K562 (cell line): ENCODE results near the gene PPP1R12B. TPM values are rescaled to one million over a fixed set of nuclear protein-coding genes. Genes with fewer than 3 reads are reported as not detected.

Experiments
- ATAC-seq: fragments of 200-7000 bp; cut with Tn5 transposase; 3 replicates; pipeline ENCODE4 v1.9.1; 2020; ENCODE audit warnings: moderate library complexity
- BruUV-seq: library from RNA; stranded (reverse); fragments of 400-500 nt; replicated peaks from 2 replicates; lab custom pipeline; 2021; lab: Mats Ljungman, UMichigan
- CTCF ChIA-PET: fragments of 300-600 bp; formaldehyde crosslinking; extraction: SDS; loops from one replicate; lab custom pipeline; 2021; ENCODE audit warnings: low intra/inter-chr PET ratio; lab: Yijun Ruan, JAX
- POLR2A ChIA-PET: fragments of 300-600, 350-650 bp; sonication (Branson Sonifier 250); formaldehyde crosslinking; extraction: SDS; loops from one replicate; lab custom pipeline; 2021; ENCODE audit warnings: antibody characterized with exemption, inconsistent platforms; lab: Yijun Ruan, JAX
- DNase-seq, 4 experiments: peaks; one replicate each; pipeline versions ENCODE4 v3.0.0 to v3.0.0-alpha.2; 2011 to 2018; ENCODE audit warnings: low spot score in 3 of 4, mixed read lengths in 3 of 4; ENCODE audit errors: extremely low read depth in 1 of 4
- FAIRE-seq: peaks from 2 replicates; lab custom pipeline; 2011; peaks lifted over from hg19 to GRCh38; lab: Jason Lieb, UNC
- H2AFZ ChIP-seq: 2 replicates; pipeline ENCODE4 v1.6.0; 2011; ENCODE audit warnings: low read depth, low read length, control low read depth, inconsistent platforms
- H3K27ac ChIP-seq: fragments of 200-600 bp; 3 replicates; pipeline ENCODE4 v1.8.0; 2011; ENCODE audit warnings: low read depth, mild to moderate bottlenecking, control low read depth, inconsistent platforms, low read length, moderate library complexity, mixed read lengths; ENCODE audit errors: extremely low read depth
- H3K27me3 ChIP-seq, 2 experiments: fragments of 300-600 bp in 1 of 2; 2 replicates in 1 of 2; 3 replicates in 1 of 2; pipeline versions ENCODE4 v1.6.0 to v1.8.0; 2011; ENCODE audit warnings: inconsistent platforms in 2 of 2, low read length in 2 of 2, mild to moderate bottlenecking in 1 of 2, mixed read lengths in 1 of 2, moderate library complexity in 1 of 2; ENCODE audit not compliant: control insufficient read depth in 2 of 2, insufficient read depth in 2 of 2
- H3K36me3 ChIP-seq: fragments of 300-600 bp; 3 replicates; pipeline ENCODE4 v1.8.0; 2011; ENCODE audit warnings: mild to moderate bottlenecking, low read length, inconsistent platforms; ENCODE audit not compliant: control insufficient read depth, insufficient read depth
- H3K4me1 ChIP-seq, 2 experiments: fragments of 200-600 bp in 1 of 2; replicated peaks in 1 of 2; 2 replicates in 1 of 2; 3 replicates in 1 of 2; pipeline versions ENCODE4 v1.5.1 to v1.8.0; 2011; ENCODE audit warnings: inconsistent platforms in 2 of 2, low read length in 2 of 2, mild to moderate bottlenecking in 1 of 2, mixed read lengths in 1 of 2, moderate library complexity in 1 of 2; ENCODE audit not compliant: control insufficient read depth in 2 of 2, insufficient read depth in 2 of 2
- H3K4me2 ChIP-seq: 2 replicates; pipeline ENCODE4 v1.6.1; 2011; ENCODE audit warnings: low read length, control low read depth, inconsistent platforms, mixed read lengths; ENCODE audit not compliant: insufficient read depth
- H3K4me3 ChIP-seq: fragments of 200-600 bp; sonication (generic), shearing (Covaris generic); 2 replicates; pipeline ENCODE4 v1.5.1; 2016; ENCODE audit warnings: control low read depth, inconsistent platforms
- H3K79me2 ChIP-seq: fragments of 200-600 bp; 3 replicates; pipeline ENCODE4 v1.8.0; 2011; ENCODE audit warnings: low read length, inconsistent platforms; ENCODE audit not compliant: control insufficient read depth, insufficient read depth
- H3K9ac ChIP-seq, 2 experiments: 2 replicates each; pipeline versions ENCODE4 v1.6.0 to v1.6.1; 2011; ENCODE audit warnings: low read depth in 2 of 2, low read length in 2 of 2, control low read depth in 1 of 2, inconsistent platforms in 1 of 2, mild to moderate bottlenecking in 1 of 2, mixed read lengths in 1 of 2; ENCODE audit not compliant: insufficient read depth in 1 of 2
- H3K9me1 ChIP-seq: one replicate; pipeline ENCODE4 v1.6.0; 2011; ENCODE audit warnings: inconsistent platforms, mild to moderate bottlenecking, low read length, moderate library complexity; ENCODE audit not compliant: control insufficient read depth, insufficient read depth
- H3K9me3 ChIP-seq: replicated peaks from 2 replicates; pipeline ENCODE4 v1.5.1; 2011; ENCODE audit warnings: low read depth, low read length, inconsistent platforms; ENCODE audit not compliant: control insufficient read depth, insufficient read depth
- H4K20me1 ChIP-seq: replicated peaks from 2 replicates; pipeline ENCODE4 v1.6.1; 2011; ENCODE audit warnings: low read length, inconsistent platforms, mixed read lengths; ENCODE audit not compliant: control insufficient read depth, insufficient read depth
- BMI1 ChIP-seq: fragments of 150-350 bp; IDR thresholded peaks from 2 replicates; pipeline ENCODE4 v1.6.1; 2014; ENCODE audit warnings: low read length
- HNRNPUL1 ChIP-seq: fragments of 200-400 bp; formaldehyde crosslinking; IDR thresholded peaks from 2 replicates; pipeline ENCODE4 v1.6.1; 2017; ENCODE audit warnings: low read length
- LARP7 ChIP-seq: fragments of 450-650 bp; IDR thresholded peaks from 2 replicates; pipeline ENCODE4 v1.6.1; 2016
- MYC ChIP-seq, 2 experiments: fragments of 250-450 bp in 1 of 2; sonication (Bioruptor Pico) in 1 of 2; IDR thresholded peaks; 2 replicates each; pipeline versions ENCODE4 v1.5.1 to v1.6.1; 2012 to 2021; ENCODE audit warnings: low read depth in 2 of 2, borderline replicate concordance in 1 of 2, improper control_type of control experiment in 1 of 2, low read length in 1 of 2, mild to moderate bottlenecking in 1 of 2, moderate library complexity in 1 of 2
- RAD21 ChIP-seq, 2 experiments: fragments of 250-450 bp in 1 of 2; fragments of 450-650 bp in 1 of 2; sonication (Bioruptor Pico) in 1 of 2; formaldehyde crosslinking in 1 of 2; IDR thresholded peaks in 1 of 2; conservative IDR thresholded peaks in 1 of 2; 2 replicates each; pipeline versions ENCODE4 v1.4.0 to v1.8.0; 2020 to 2022; ENCODE audit warnings: mild to moderate bottlenecking in 2 of 2, moderate library complexity in 1 of 2
- SMARCA5 ChIP-seq: fragments of 450-650 bp; IDR thresholded peaks from 2 replicates; pipeline ENCODE4 v1.6.1; 2016
- XRCC3 ChIP-seq: fragments of 450-650 bp; IDR thresholded peaks from 2 replicates; pipeline ENCODE4 v1.6.1; 2017; ENCODE audit warnings: mild to moderate bottlenecking, moderate library complexity
- XRCC5 ChIP-seq: fragments of 200-400 bp; formaldehyde crosslinking; IDR thresholded peaks from 2 replicates; pipeline ENCODE4 v1.6.1; 2017; ENCODE audit warnings: low read depth, mild to moderate bottlenecking, low read length
- ZNF253 ChIP-seq: fragments of 250-450 bp; sonication (Bioruptor Pico); conservative IDR thresholded peaks from 2 replicates; pipeline ENCODE4 v1.6.1; 2021; ENCODE audit warnings: mild to moderate bottlenecking
- WGBS: fragments of 100-300 bp; shearing (Covaris generic); methylation state at CpG from one replicate; pipeline ENCODE4 v1.1.6; 2016; ENCODE audit warnings: low coverage, mixed read lengths; ENCODE audit not compliant: insufficient coverage; ENCODE audit errors: missing lambda C conversion rate; 5-methylcytosine and 5-hydroxymethylcytosine counted together
- in situ Hi-C: fragments of 300-500 bp; cut with MboI; formaldehyde crosslinking; loops from 4 replicates; pipeline ENCODE4 v1.15.0; 2018; ENCODE audit warnings: inconsistent platforms, mixed read lengths
- intact Hi-C: fragments of 100-400 bp; cut with micrococcal nuclease; formaldehyde crosslinking; loops from 2 replicates; pipeline ENCODE4 v1.14.2; 2022
- polyA plus RNA-seq, 8 experiments: library from polyadenylated mRNA; depleted of rRNA in 4 of 8; stranded (reverse) in 5 of 8; unstranded in 3 of 8; fragments of >200 nt; fragmentation: Nextera tagmentation in 2 of 8; fragmentation: Illumina TruSeq in 1 of 8; extraction: Ambion mirVana in 2 of 8; extraction: Trizol in 1 of 8; gene quantifications; 2 replicates each; pipeline versions ENCODE4 v1.2.1 to v1.2.3, GENCODE V29; 2011 to 2014; ENCODE audit warnings: inconsistent platforms in 1 of 8, missing spikeins in 1 of 8
- total RNA-seq, 7 experiments: library from RNA; depleted of rRNA in 6 of 7; stranded (reverse); fragments of >200 nt in 6 of 7; fragmentation: Illumina TruSeq in 2 of 7; extraction: Trizol in 2 of 7; gene quantifications; 2 replicates each; pipeline versions ENCODE4 v1.2.1 to v1.2.3, GENCODE V29; 2011 to 2021; ENCODE audit warnings: low replicate concordance in 1 of 7
- TF ChIP-seq, protein P1 (sequence below): fragments of 250-450 bp; sonication (Bioruptor Pico); IDR thresholded peaks from 2 replicates; pipeline ENCODE4 v1.5.0; 2020; ENCODE audit warnings: mild to moderate bottlenecking
- TF ChIP-seq, protein P2 (sequence below): fragments of 450-650 bp; formaldehyde crosslinking; IDR thresholded peaks from 2 replicates; pipeline ENCODE4 v1.4.0; 2020; ENCODE audit warnings: mild to moderate bottlenecking, mixed read lengths
- TF ChIP-seq, protein P3 (sequence below): fragments of 450-650 bp; IDR thresholded peaks from 2 replicates; pipeline ENCODE4 v1.7.0; 2016; ENCODE audit warnings: borderline replicate concordance

Gene PPP1R12B
- total and polyA plus RNA-seq, 9 of the 15 experiments (the other 6 are each of a cell fraction or from before 2014, with no cell fraction given): 0.73 to 16.9 (median 13.6) TPM

DNA sequence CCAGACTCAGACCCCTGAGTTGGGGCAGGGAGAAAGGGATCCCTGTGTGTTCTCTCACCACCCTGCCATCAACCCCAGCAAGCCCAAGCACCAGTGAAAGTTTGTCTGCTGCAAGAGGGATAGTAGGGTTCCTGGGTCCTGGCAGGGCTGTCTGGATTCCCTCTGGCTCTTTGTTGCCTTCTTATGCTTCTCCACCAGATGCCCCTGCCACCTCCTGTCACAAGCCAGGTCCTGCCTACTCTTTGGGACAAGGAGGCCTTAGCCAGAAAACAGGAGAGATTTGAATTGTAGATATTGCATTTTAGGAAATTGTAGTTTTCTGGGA lies 28.5 kb upstream of the PPP1R12B start:
- H3K27ac ChIP-seq: no peak overlapping the region
- TF ChIP-seq SMARCA5: no peak
- TF ChIP-seq, protein P1, sequence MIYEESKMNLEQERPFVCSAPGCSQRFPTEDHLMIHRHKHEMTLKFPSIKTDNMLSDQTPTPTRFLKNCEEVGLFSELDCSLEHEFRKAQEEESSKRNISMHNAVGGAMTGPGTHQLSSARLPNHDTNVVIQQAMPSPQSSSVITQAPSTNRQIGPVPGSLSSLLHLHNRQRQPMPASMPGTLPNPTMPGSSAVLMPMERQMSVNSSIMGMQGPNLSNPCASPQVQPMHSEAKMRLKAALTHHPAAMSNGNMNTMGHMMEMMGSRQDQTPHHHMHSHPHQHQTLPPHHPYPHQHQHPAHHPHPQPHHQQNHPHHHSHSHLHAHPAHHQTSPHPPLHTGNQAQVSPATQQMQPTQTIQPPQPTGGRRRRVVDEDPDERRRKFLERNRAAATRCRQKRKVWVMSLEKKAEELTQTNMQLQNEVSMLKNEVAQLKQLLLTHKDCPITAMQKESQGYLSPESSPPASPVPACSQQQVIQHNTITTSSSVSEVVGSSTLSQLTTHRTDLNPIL (CRISPR knock-in tag): no peak
- no peak for TF ChIP-seq RAD21 (CRISPR knock-in tag; conservative IDR thresholded peaks at IDR 0.05 in 1 of 2, IDR thresholded peaks at IDR 0.05 in 1 of 2)
- no peak for TF ChIP-seq ZNF253
- TF ChIP-seq, all 486 proteins: peak for 0
- DNase-seq (no peak), FAIRE-seq (no peak), ATAC-seq (no peak)
- no peaks in the 10 kb centered on the region for H3K36me3 ChIP-seq
- H2AFZ ChIP-seq: no peak overlapping the region
- intact Hi-C loops: no loop called here
- no peak overlapping the region for H3K4me3 ChIP-seq
- peaks cover 16 to 31% of the 10 kb centered on the region in 2 experiments for H3K27me3 ChIP-seq
- peaks cover 0 to 12% of the 10 kb centered on the region in 2 experiments; a peak in 1 of 5 replicates for H3K4me1 ChIP-seq
- ChIA-PET CTCF (no interaction called here), POLR2A (no interaction called here)
- H3K79me2 ChIP-seq: no peaks in the 10 kb centered on the region
- no peaks in the 10 kb centered on the region for H3K9me1 ChIP-seq
- H4K20me1 ChIP-seq: no peaks in the 10 kb centered on the region
- BruUV-seq: no TSS peak
- H3K4me2 ChIP-seq: no peak overlapping the region
- in situ Hi-C loops: loop anchor here (25.0 kb wide), 1 partner anchor 108 kb away; no protein-coding TSS in a partner anchor
- H3K9me3 ChIP-seq: no peaks in the 10 kb centered on the region
- H3K9ac ChIP-seq: no peak overlapping the region

DNA sequence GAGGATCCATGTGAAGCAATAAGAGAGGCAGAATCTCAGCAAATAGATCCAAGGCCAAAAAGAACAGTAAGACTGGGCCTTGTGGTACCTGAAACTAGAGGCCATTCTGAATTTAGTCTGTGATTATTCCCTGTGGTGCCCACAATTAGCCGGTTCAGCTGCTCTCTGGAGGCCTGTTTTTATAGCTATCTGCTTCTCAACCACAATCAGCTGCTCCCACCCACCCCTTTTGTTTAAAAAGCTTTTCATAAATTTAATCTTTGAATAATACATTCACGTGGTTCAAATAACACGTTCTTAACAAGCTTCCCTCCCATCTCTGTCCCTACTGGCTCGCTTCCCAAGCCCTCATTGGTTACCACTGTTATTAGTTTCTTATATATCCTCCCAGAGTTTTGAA lies 24.8 kb upstream of the PPP1R12B start:
- POLR2A ChIA-PET: interaction anchor here (2.1 kb wide), 1 partner anchor 19 kb away, joined by 4 read pairs; the partner anchor contains the start of gene UBE2T
- H4K20me1 ChIP-seq: no peaks in the 10 kb centered on the region
- no peak for FAIRE-seq
- no peak overlapping the region for H3K9ac ChIP-seq
- CTCF ChIA-PET: no interaction called here
- intact Hi-C loops (no loop called here), in situ Hi-C loops (loop anchor here (25.0 kb wide), 1 partner anchor 111 kb away; no protein-coding TSS in a partner anchor)
- no TSS peak for BruUV-seq
- no peak overlapping the region for H3K4me3 ChIP-seq
- no peaks in the 10 kb centered on the region for H3K9me3 ChIP-seq
- WGBS: 11% methylated on average over 4 of the region's 4 CpGs
- peaks cover 0 to 2% of the 10 kb centered on the region in 2 experiments; a peak in 1 of 5 replicates for H3K4me1 ChIP-seq
- H3K27me3 ChIP-seq: peaks cover 10 to 11% of the 10 kb centered on the region in 2 experiments; a peak in 4 of 5 replicates
- H3K36me3 ChIP-seq: no peaks in the 10 kb centered on the region
- no peak overlapping the region for H2AFZ ChIP-seq
- no peak for DNase-seq
- no peak for ATAC-seq
- H3K27ac ChIP-seq: no peak overlapping the region
- no peak overlapping the region for H3K4me2 ChIP-seq
- no peaks in the 10 kb centered on the region for H3K79me2 ChIP-seq
- no peaks in the 10 kb centered on the region for H3K9me1 ChIP-seq
- TF ChIP-seq, protein P2, sequence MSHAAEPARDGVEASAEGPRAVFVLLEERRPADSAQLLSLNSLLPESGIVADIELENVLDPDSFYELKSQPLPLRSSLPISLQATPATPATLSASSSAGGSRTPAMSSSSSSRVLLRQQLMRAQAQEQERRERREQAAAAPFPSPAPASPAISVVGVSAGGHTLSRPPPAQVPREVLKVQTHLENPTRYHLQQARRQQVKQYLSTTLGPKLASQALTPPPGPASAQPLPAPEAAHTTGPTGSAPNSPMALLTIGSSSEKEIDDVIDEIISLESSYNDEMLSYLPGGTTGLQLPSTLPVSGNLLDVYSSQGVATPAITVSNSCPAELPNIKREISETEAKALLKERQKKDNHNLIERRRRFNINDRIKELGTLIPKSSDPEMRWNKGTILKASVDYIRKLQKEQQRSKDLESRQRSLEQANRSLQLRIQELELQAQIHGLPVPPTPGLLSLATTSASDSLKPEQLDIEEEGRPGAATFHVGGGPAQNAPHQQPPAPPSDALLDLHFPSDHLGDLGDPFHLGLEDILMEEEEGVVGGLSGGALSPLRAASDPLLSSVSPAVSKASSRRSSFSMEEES: no peak
- TF ChIP-seq LARP7 (no peak), XRCC3 (no peak), XRCC5 (no peak), MYC (IDR thresholded peaks at IDR 0.05; ENCODE audit: low read depth, low read length) (no peak), MYC (CRISPR knock-in tag; IDR thresholded peaks at IDR 0.05; ENCODE audit: borderline replicate concordance, low read depth) (no peak), BMI1 (no peak), HNRNPUL1 (no peak)
- TF ChIP-seq, protein P3, sequence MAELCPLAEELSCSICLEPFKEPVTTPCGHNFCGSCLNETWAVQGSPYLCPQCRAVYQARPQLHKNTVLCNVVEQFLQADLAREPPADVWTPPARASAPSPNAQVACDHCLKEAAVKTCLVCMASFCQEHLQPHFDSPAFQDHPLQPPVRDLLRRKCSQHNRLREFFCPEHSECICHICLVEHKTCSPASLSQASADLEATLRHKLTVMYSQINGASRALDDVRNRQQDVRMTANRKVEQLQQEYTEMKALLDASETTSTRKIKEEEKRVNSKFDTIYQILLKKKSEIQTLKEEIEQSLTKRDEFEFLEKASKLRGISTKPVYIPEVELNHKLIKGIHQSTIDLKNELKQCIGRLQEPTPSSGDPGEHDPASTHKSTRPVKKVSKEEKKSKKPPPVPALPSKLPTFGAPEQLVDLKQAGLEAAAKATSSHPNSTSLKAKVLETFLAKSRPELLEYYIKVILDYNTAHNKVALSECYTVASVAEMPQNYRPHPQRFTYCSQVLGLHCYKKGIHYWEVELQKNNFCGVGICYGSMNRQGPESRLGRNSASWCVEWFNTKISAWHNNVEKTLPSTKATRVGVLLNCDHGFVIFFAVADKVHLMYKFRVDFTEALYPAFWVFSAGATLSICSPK: no peak
